BJ (cell line): ENCODE data around the gene LRRC17. TPM values are rescaled to one million over a fixed set of nuclear protein-coding genes. Genes with fewer than 3 reads are reported as not detected.
"Not testable (repeated sequence)": the region's sequence is repeated elsewhere in the genome, so short reads cannot be mapped to it uniquely, and the experiment has no call there.

Experiments used
- CTCF ChIA-PET: fragments of 350-600 bp; formaldehyde crosslinking; extraction: SDS; loops from one replicate; lab custom pipeline; 2021; ENCODE audit warnings: antibody characterized with exemption, inconsistent platforms; lab: Yijun Ruan, JAX
- POLR2A ChIA-PET: fragments of 300-600 bp; sonication (Branson Sonifier 250); formaldehyde crosslinking; extraction: SDS; loops from one replicate; lab custom pipeline; 2021; ENCODE audit warnings: antibody characterized with exemption; lab: Charles Lee
- DNase-seq: peaks from one replicate; pipeline ENCODE4 v3.0.0-alpha.2; 2011; ENCODE audit warnings: low read depth
- H3K27me3 ChIP-seq: 2 replicates; pipeline ENCODE4 v1.6.0; 2011; ENCODE audit warnings: low read length; ENCODE audit not compliant: control insufficient read depth, insufficient read depth
- H3K36me3 ChIP-seq: 2 replicates; pipeline ENCODE4 v1.5.1; 2011; ENCODE audit warnings: low read length; ENCODE audit not compliant: control insufficient read depth, insufficient read depth
- H3K4me3 ChIP-seq: 2 replicates; pipeline ENCODE4 v1.5.1; 2011; ENCODE audit warnings: low read depth, mild to moderate bottlenecking, control low read depth, low read length
- CTCF ChIP-seq: IDR thresholded peaks from 2 replicates; pipeline ENCODE4 v1.5.1; 2011; ENCODE audit warnings: low read depth, mild to moderate bottlenecking, control low read depth, inconsistent platforms, low read length, moderate library complexity; ENCODE audit not compliant: insufficient read depth
- polyA plus RNA-seq: library from polyadenylated mRNA; depleted of rRNA; stranded (reverse); fragments of >200 nt; gene quantifications from 2 replicates; pipeline ENCODE4 v1.2.3, GENCODE V29; 2011

The LRRC17 gene
- polyA plus RNA-seq, 1 experiment: 2.4 TPM

- CTCF ChIA-PET: no interaction called here
- no peak overlapping the region for H3K4me3 ChIP-seq
- DNase-seq: no peak
Measured at GRCh38 chr7:102897211-102897631, 15.6 kb upstream of the LRRC17 start.

GRCh38 chr7:102897856-102898531, 14.8 kb upstream of the LRRC17 start:
- no peaks in the 10 kb centered on the region for H3K27me3 ChIP-seq
- H3K36me3 ChIP-seq: no peaks in the 10 kb centered on the region
- no peak overlapping the region for H3K4me3 ChIP-seq
- ChIA-PET POLR2A (no interaction called here), CTCF (no interaction called here)
- DNase-seq: no peak
- TF ChIP-seq CTCF: no peak

More at GRCh38 chr7:102897211-102897631, 15.6 kb upstream of the LRRC17 start:
- H3K27me3 ChIP-seq: no peaks in the 10 kb centered on the region
- no peaks in the 10 kb centered on the region for H3K36me3 ChIP-seq
- no peak for TF ChIP-seq CTCF
- POLR2A ChIA-PET: no interaction called here

- CTCF ChIA-PET: no interaction called here
- no peak overlapping the region for H3K4me3 ChIP-seq
- DNase-seq: no peak
- H3K27me3 ChIP-seq: no peaks in the 10 kb centered on the region
- no peaks in the 10 kb centered on the region for H3K36me3 ChIP-seq
- no peak for TF ChIP-seq CTCF
- POLR2A ChIA-PET: no interaction called here
Measured at GRCh38 chr7:102898532-102898859, 14.3 kb upstream of the LRRC17 start.

GRCh38 chr7:102902052-102902451, 10.7 kb upstream of the LRRC17 start:
- H3K27me3 ChIP-seq, H3K4me3 ChIP-seq, H3K36me3 ChIP-seq, CTCF ChIA-PET, DNase-seq, POLR2A ChIA-PET: not testable (repeated sequence)

- H3K27me3 ChIP-seq, POLR2A ChIA-PET, CTCF ChIA-PET, H3K4me3 ChIP-seq, H3K36me3 ChIP-seq, DNase-seq: not testable (repeated sequence)
Measured at GRCh38 chr7:102903576-102903975, 9.2 kb upstream of the LRRC17 start.

GRCh38 chr7:102908676-102909075, 4.1 kb upstream of the LRRC17 start:
- POLR2A ChIA-PET: no interaction called here
- CTCF ChIA-PET: interaction anchor here (0.6 to 2.0 kb wide), 3 partner anchors 8 to 18 kb away, joined by 3 to 5 read pairs (median 3); no protein-coding TSS in a partner anchor

More at GRCh38 chr7:102908676-102909075, 4.1 kb upstream of the LRRC17 start:
- TF ChIP-seq CTCF: no peak
- no peaks in the 10 kb centered on the region for H3K36me3 ChIP-seq
- H3K27me3 ChIP-seq: no peaks in the 10 kb centered on the region
- no peak for DNase-seq
- no peak overlapping the region for H3K4me3 ChIP-seq
